ENCODE results near the gene PDCL2.

Gene PDCL2

DNA sequence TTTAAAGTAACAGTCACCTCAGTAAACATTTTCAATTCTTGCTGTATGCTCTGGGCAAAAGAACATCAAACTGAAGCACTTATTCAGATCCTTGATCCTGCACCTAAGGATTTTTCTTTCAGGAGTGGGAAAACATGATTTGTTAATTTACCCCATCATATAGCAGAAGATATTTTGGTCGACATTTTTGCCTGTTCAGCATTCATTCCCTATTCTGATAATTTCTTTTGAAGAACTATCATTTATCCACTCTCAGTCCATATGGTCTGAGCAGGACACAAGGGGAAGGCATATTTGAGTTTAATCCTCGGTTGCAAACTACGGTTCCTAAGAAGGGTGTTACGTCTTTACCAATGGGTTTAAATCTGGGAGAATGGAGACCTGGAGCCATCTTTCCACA is 44.1 kb downstream of the PDCL2 start:
- no peak for DNase-seq (ENCODE audit: low read depth)
- no peak for TF ChIP-seq CTCF (IDR thresholded peaks at IDR 0.05; ENCODE audit: insufficient read depth, low read depth, low read length, missing control alignments)
- no peak overlapping the region for H3K4me3 ChIP-seq (ENCODE audit: low read length)

- DNase-seq (ENCODE audit: low read depth), result no peak
- TF ChIP-seq CTCF (IDR thresholded peaks at IDR 0.05; ENCODE audit: insufficient read depth, low read depth, low read length, missing control alignments), result no peak
- peak overlapping the region; percentile 70 for H3K4me3 ChIP-seq (ENCODE audit: low read length)
Measured at GRCh38 chr4:55547466-55547770, 44.6 kb downstream of the PDCL2 start.

- DNase-seq (ENCODE audit: low read depth), result peak; percentile 85
- H3K4me3 ChIP-seq (ENCODE audit: low read length), result peak within 1 kb of the TSS; percentile 70
- peak; percentile 3 for TF ChIP-seq CTCF (IDR thresholded peaks at IDR 0.05; ENCODE audit: insufficient read depth, low read depth, low read length, missing control alignments)
Measured at GRCh38 chr4:55546756-55547465, 45.1 kb downstream of the PDCL2 start, which contains the start of gene CLOCK. Gene CLOCK (minus strand): TSS chr4:55546909. CDS start chr4:55482785, 64,124 bp downstream.

GRCh38 chr4:55546506-55546755 is 45.6 kb downstream of the PDCL2 start:
- TF ChIP-seq CTCF (IDR thresholded peaks at IDR 0.05; ENCODE audit: insufficient read depth, low read depth, low read length, missing control alignments), result no peak
- no peak for DNase-seq (ENCODE audit: low read depth)
- H3K4me3 ChIP-seq (ENCODE audit: low read length), result peak overlapping the region; percentile 70

DNA sequence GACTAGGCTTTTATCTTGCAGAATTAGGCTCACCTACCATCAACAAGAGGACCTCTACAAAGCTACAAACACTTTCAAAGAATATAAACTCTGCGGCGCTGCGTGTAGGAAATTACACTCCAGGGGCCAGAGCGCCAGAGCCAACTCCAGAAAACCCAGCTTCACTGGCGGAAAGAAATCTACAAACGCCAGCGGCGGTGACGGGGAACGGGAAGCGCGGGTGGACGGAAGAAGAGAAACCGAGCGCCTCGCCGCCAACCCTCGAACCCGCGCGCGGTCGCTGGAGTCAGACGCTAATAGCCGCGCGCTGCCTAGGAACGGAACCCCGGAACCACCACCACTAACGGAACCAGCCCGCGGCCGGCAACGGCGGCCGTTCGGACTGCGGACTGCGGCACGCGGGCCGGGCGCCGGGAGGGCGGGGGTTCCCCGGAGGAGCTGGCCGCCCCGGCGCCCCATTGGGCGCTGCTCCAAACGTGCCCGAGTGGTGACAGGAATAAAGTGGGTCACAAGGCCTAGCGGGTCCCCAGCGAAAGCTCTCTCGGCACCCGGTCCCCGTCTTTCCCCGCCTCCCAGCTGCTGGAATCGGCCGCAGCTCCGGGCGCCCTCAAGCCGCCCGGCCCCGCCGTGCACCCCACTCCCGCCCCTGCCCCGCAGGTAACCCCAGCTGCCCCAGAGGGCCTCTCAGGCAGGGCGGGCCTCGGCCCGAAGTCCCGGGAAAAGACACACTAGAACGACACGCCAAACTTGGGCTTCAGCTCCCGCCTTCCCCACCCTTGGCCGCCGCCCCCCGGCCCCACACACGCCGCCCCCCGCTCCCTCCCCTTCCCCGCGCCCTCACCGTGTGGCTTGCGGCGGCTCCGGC is 46.2 kb downstream of the PDCL2 start:
- peak overlapping the region; percentile 70 for H3K4me3 ChIP-seq (ENCODE audit: low read length)
- DNase-seq (ENCODE audit: low read depth), result peak; percentile 59
- TF ChIP-seq CTCF (IDR thresholded peaks at IDR 0.05; ENCODE audit: insufficient read depth, low read depth, low read length, missing control alignments), result no peak

- DNase-seq (ENCODE audit: low read depth), result peak; percentile 54
- no peak for TF ChIP-seq CTCF (IDR thresholded peaks at IDR 0.05; ENCODE audit: insufficient read depth, low read depth, low read length, missing control alignments)
- H3K4me3 ChIP-seq (ENCODE audit: low read length), result peak overlapping the region; percentile 70
Measured at GRCh38 chr4:55545151-55545550, 46.9 kb downstream of the PDCL2 start.
